Measurements from ENCODE around the gene OSBPL9. TPM values are rescaled to one million over a fixed set of nuclear protein-coding genes. Genes with fewer than 3 reads are reported as not detected.

Gene OSBPL9
- total and polyA plus RNA-seq, 9 of the 15 experiments (the other 6 are each of a cell fraction or from before 2014, with no cell fraction given) = 43.9 to 217 (median 170) TPM

- Histone ChIP-seq H3K79me2 (ENCODE audit: control insufficient read depth, insufficient read depth, low read length) (peaks cover 96% of the 10 kb centered on the region), H3K9ac (ENCODE audit: insufficient read depth in 1 of 2, low read depth in 2 of 2, low read length in 2 of 2) (peak overlapping the region in 1 of 2 experiments; percentile 42; a peak in 2 of 4 replicates), H3K4me2 (ENCODE audit: insufficient read depth, low read length) (peak overlapping the region; percentile 79; the same call in 1 of the 2 replicates), H4K20me1 (replicated peaks; ENCODE audit: control insufficient read depth, insufficient read depth, low read length) (peaks cover 14% of the 10 kb centered on the region; the same call in 1 of the 2 replicates), H2AFZ (ENCODE audit: low read depth, low read length) (no peak overlapping the region), H3K27ac (ENCODE audit: extremely low read depth, low read depth, low read length) (peak overlapping the region; percentile 69; the same call in 1 of the 3 replicates), H3K36me3 (ENCODE audit: control insufficient read depth, insufficient read depth, low read length) (peaks cover 4% of the 10 kb centered on the region; the same call in 1 of the 3 replicates), H3K9me1 (ENCODE audit: control insufficient read depth, insufficient read depth, low read length) (no peaks in the 10 kb centered on the region), H3K4me1 (replicated peaks in 1 of 2; ENCODE audit: control insufficient read depth in 2 of 2, insufficient read depth in 2 of 2, low read length in 2 of 2) (peaks cover 36 to 65% of the 10 kb centered on the region in 2 experiments), H3K9me3 (replicated peaks; ENCODE audit: control insufficient read depth, insufficient read depth, low read depth, low read length) (no peaks in the 10 kb centered on the region), H3K27me3 (ENCODE audit: control insufficient read depth in 2 of 2, insufficient read depth in 2 of 2, low read length in 2 of 2) (no peaks in the 10 kb centered on the region), H3K4me3 (no peak overlapping the region)
- intact Hi-C loops (cut with micrococcal nuclease) = loop anchor here (2.0 to 10.0 kb wide), 3 partner anchors 17 to 759 kb away; partner anchors contain the start of gene CDKN2C
- 28% methylated on average over 7 of the region's 7 CpGs for WGBS (ENCODE audit: insufficient coverage, low coverage, missing lambda C conversion rate)
- ChIA-PET POLR2A (interaction anchor here (0.7 to 6.1 kb wide), 4 partner anchors 7 to 35 kb away, joined by 3 to 52 read pairs (median 19); no protein-coding TSS in a partner anchor), CTCF (ENCODE audit: low intra/inter-chr PET ratio) (no interaction called here)
- FAIRE-seq (no peak), DNase-seq (ENCODE audit: extremely low read depth in 1 of 4, low spot score in 3 of 4) (no peak), ATAC-seq (no peak)
- in situ Hi-C loops (cut with MboI) = no loop called here
- BruUV-seq (replicated peaks) = no TSS peak
- TF ChIP-seq C11orf30 (IDR thresholded peaks at IDR 0.05; ENCODE audit: low read depth) = 0 out of 2 replicates have a peak, but pooled peaks have one; percentile 19
- TF ChIP-seq CHD4 (IDR thresholded peaks at IDR 0.05; ENCODE audit: insufficient read depth, insufficient replicate concordance, low read depth, low read length, poor library complexity, severe bottlenecking) = no peak
- no peak for TF ChIP-seq ZNF232 (CRISPR knock-in tag; IDR thresholded peaks at IDR 0.05)
- no peak for TF ChIP-seq ELF1 (tag; IDR thresholded peaks at IDR 0.05)
- no peak for TF ChIP-seq HNRNPL (IDR thresholded peaks at IDR 0.05; ENCODE audit: low read depth, low read length)
- peak; percentile 56 for TF ChIP-seq ZNF316 (IDR thresholded peaks at IDR 0.05)
- no peak for TF ChIP-seq HMBOX1 (IDR thresholded peaks at IDR 0.05)
- no peak for TF ChIP-seq USF2 (CRISPR knock-in tag; IDR thresholded peaks at IDR 0.05)
- no peak for TF ChIP-seq ZZZ3 (IDR thresholded peaks at IDR 0.05)
- TF ChIP-seq SNRNP70 (optimal IDR thresholded peaks at IDR 0.05; ENCODE audit: low read depth, low read length) = no peak
- TF ChIP-seq TEAD4 (IDR thresholded peaks at IDR 0.05; ENCODE audit: low read length) = 0 out of 2 replicates have a peak, but pooled peaks have one; percentile 23
- no peak for TF ChIP-seq TEAD4 (CRISPR knock-in tag; IDR thresholded peaks at IDR 0.05; ENCODE audit: borderline replicate concordance)
- TF ChIP-seq PML (IDR thresholded peaks at IDR 0.05; ENCODE audit: low read length) = no peak
- TF ChIP-seq ZBTB11 (CRISPR knock-in tag; IDR thresholded peaks at IDR 0.05) = no peak
- no peak for TF ChIP-seq TFAP4 (CRISPR knock-in tag; IDR thresholded peaks at IDR 0.05; ENCODE audit: borderline replicate concordance)
Observed at GRCh38 chr1:51733793-51734522, 117.1 kb downstream of the OSBPL9 start.
